Thymus (tissue), 11 donors: Measurements from ENCODE around the gene LEMD1. TPM values are rescaled to one million over a fixed set of nuclear protein-coding genes. Genes with fewer than 3 reads are reported as not detected.
"Not testable (repeated sequence)": the region's sequence is repeated elsewhere in the genome, so short reads cannot be mapped to it uniquely, and the experiment has no call there.

Source experiments
- DNase-seq, 9 donors: peaks; one replicate each; pipeline ENCODE4 v3.0.0-alpha.2; 2013; ENCODE audit warnings: low spot score in 9 of 9, low read depth in 6 of 9, missing footprints in 1 of 9
- H3K27ac ChIP-seq, 2 donors: one replicate each; pipeline ENCODE4 v1.5.1; 2013; ENCODE audit warnings: control low read depth in 1 of 2, low read depth in 1 of 2, low read length in 1 of 2, mild to moderate bottlenecking in 1 of 2, moderate library complexity in 1 of 2
- H3K27me3 ChIP-seq, 2 donors: one replicate each; pipeline ENCODE4 v1.5.1; 2013; ENCODE audit warnings: low read length in 1 of 2; ENCODE audit not compliant: control insufficient read depth in 2 of 2, insufficient read depth in 1 of 2
- H3K36me3 ChIP-seq, 2 donors: one replicate each; pipeline ENCODE4 v1.5.1; 2013; ENCODE audit warnings: low read length in 1 of 2, mild to moderate bottlenecking in 1 of 2, moderate library complexity in 1 of 2; ENCODE audit not compliant: control insufficient read depth in 2 of 2, insufficient read depth in 2 of 2
- H3K4me1 ChIP-seq, 2 donors: one replicate each; pipeline ENCODE4 v1.5.1; 2013; ENCODE audit warnings: low read length in 2 of 2; ENCODE audit not compliant: control insufficient read depth in 2 of 2, insufficient read depth in 2 of 2
- H3K4me3 ChIP-seq, 2 donors: one replicate each; pipeline ENCODE4 v1.5.1; 2013; ENCODE audit warnings: low read length in 2 of 2, control low read depth in 1 of 2, mild to moderate bottlenecking in 1 of 2
- H3K9me3 ChIP-seq, 2 donors: one replicate each; pipeline ENCODE4 v1.5.1; 2013; ENCODE audit warnings: low read length in 1 of 2, mild to moderate bottlenecking in 1 of 2; ENCODE audit not compliant: control insufficient read depth in 2 of 2, insufficient read depth in 1 of 2
- WGBS: extraction: QIAGEN DNeasy Blood & Tissue Kit; methylation state at CpG from one replicate; pipeline ENCODE4 v1.1.7; 2013; 5-methylcytosine and 5-hydroxymethylcytosine counted together
- polyA plus RNA-seq: library from polyadenylated mRNA; stranded (reverse); fragments of 200-250 nt; gene quantifications from one replicate; pipeline ENCODE4 v1.2.3, GENCODE V29; 2013
- total RNA-seq: library from RNA; stranded (reverse); fragments of 120-200 nt; gene quantifications from one replicate; pipeline ENCODE4 v1.2.4, GENCODE V29; 2013
- donor health status: healthy.

Gene LEMD1
- total and polyA plus RNA-seq, 2 donors, result 0.24 to 0.66 TPM

- no peaks in the 10 kb centered on the region for H3K9me3 ChIP-seq
- peaks cover 2 to 9% of the 10 kb centered on the region in 2 donors for H3K27me3 ChIP-seq
- no peak for DNase-seq
- H3K4me1 ChIP-seq, result no peaks in the 10 kb centered on the region
- no peak overlapping the region for H3K27ac ChIP-seq
- no peaks in the 10 kb centered on the region for H3K36me3 ChIP-seq
- H3K4me3 ChIP-seq, result no peak overlapping the region
These were observed 51.1 kb downstream of the LEMD1 start for GRCh38 chr1:205370780-205371179.

GRCh38 chr1:205369701-205370123, 52.1 kb downstream of the LEMD1 start:
- H3K36me3 ChIP-seq, result no peaks in the 10 kb centered on the region
- H3K4me1 ChIP-seq, result no peaks in the 10 kb centered on the region
- no peak overlapping the region for H3K27ac ChIP-seq
- peaks cover 0 to 5% of the 10 kb centered on the region in 2 donors for H3K27me3 ChIP-seq
- DNase-seq, result no peak
- WGBS, result 44% methylated on average over 3 of the region's 3 CpGs
- no peak overlapping the region for H3K4me3 ChIP-seq
- no peaks in the 10 kb centered on the region for H3K9me3 ChIP-seq

GRCh38 chr1:205368478-205368877, 53.4 kb downstream of the LEMD1 start:
- no peaks in the 10 kb centered on the region for H3K4me1 ChIP-seq
- DNase-seq, result no peak

GRCh38 chr1:205365945-205366463, 55.9 kb downstream of the LEMD1 start:
- DNase-seq, result no peak
- H3K9me3 ChIP-seq, result no peaks in the 10 kb centered on the region
- H3K4me1 ChIP-seq, result no peaks in the 10 kb centered on the region
- H3K36me3 ChIP-seq, result no peaks in the 10 kb centered on the region
- H3K4me3 ChIP-seq, result no peak overlapping the region
- WGBS, result 65% methylated on average over 8 of the region's 8 CpGs
- peaks cover 0 to 7% of the 10 kb centered on the region in 2 donors for H3K27me3 ChIP-seq
- H3K27ac ChIP-seq, result no peak overlapping the region

More at GRCh38 chr1:205368478-205368877, 53.4 kb downstream of the LEMD1 start:
- Histone ChIP-seq H3K9me3 (no peaks in the 10 kb centered on the region), H3K27me3 (no peaks in the 10 kb centered on the region), H3K27ac (no peak overlapping the region), H3K4me3 (no peak overlapping the region), H3K36me3 (no peaks in the 10 kb centered on the region)
- WGBS, result 93% methylated on average over 6 of the region's 6 CpGs

GRCh38 chr1:205365086-205365485, 56.8 kb downstream of the LEMD1 start:
- H3K9me3 ChIP-seq, result not testable (repeated sequence)

GRCh38 chr1:205360891-205361290, 61.0 kb downstream of the LEMD1 start:
- 92% methylated on average over 4 of the region's 4 CpGs for WGBS
- Histone ChIP-seq H3K27ac (no peak overlapping the region), H3K27me3 (peaks cover 0 to 40% of the 10 kb centered on the region in 2 donors), H3K9me3 (no peaks in the 10 kb centered on the region), H3K36me3 (no peaks in the 10 kb centered on the region), H3K4me3 (no peak overlapping the region), H3K4me1 (no peaks in the 10 kb centered on the region)
- no peak for DNase-seq

More at GRCh38 chr1:205365086-205365485, 56.8 kb downstream of the LEMD1 start:
- not testable (repeated sequence) for H3K27ac ChIP-seq, H3K4me3 ChIP-seq, DNase-seq, H3K36me3 ChIP-seq, H3K4me1 ChIP-seq
- 86% methylated on average over 8 of the region's 8 CpGs for WGBS
- peaks cover 0 to 13% of the 10 kb centered on the region in 2 donors for H3K27me3 ChIP-seq

- H3K36me3 ChIP-seq, result no peaks in the 10 kb centered on the region
- 84% methylated on average over 11 of the region's 11 CpGs for WGBS
- H3K9me3 ChIP-seq, result no peaks in the 10 kb centered on the region
- no peak overlapping the region for H3K4me3 ChIP-seq
- H3K27ac ChIP-seq, result no peak overlapping the region
- no peak for DNase-seq
- H3K27me3 ChIP-seq, result peaks cover 0 to 42% of the 10 kb centered on the region in 2 donors
- no peaks in the 10 kb centered on the region for H3K4me1 ChIP-seq
These were observed 61.9 kb downstream of the LEMD1 start for GRCh38 chr1:205359771-205360565.

GRCh38 chr1:205358579-205358978, 63.3 kb downstream of the LEMD1 start:
- DNase-seq, result no peak
- Histone ChIP-seq H3K4me1 (no peaks in the 10 kb centered on the region), H3K27ac (no peak overlapping the region), H3K9me3 (no peaks in the 10 kb centered on the region), H3K27me3 (peaks cover 0 to 44% of the 10 kb centered on the region in 2 donors), H3K36me3 (no peaks in the 10 kb centered on the region), H3K4me3 (no peak overlapping the region)

- Histone ChIP-seq H3K4me1 (no peaks in the 10 kb centered on the region), H3K27ac (no peak overlapping the region), H3K9me3 (no peaks in the 10 kb centered on the region), H3K4me3 (no peak overlapping the region), H3K36me3 (no peaks in the 10 kb centered on the region), H3K27me3 (peaks cover 0 to 44% of the 10 kb centered on the region in 2 donors)
- DNase-seq, result no peak
- WGBS, result 92% methylated on average over 3 of the region's 3 CpGs
These were observed 64.3 kb downstream of the LEMD1 start for GRCh38 chr1:205357567-205357966.
